ENCODE measurements around the gene EPHA6.
"Not testable (repeated sequence)": the region's sequence is repeated elsewhere in the genome, so short reads cannot be mapped to it uniquely, and the experiment has no call there.

Gene EPHA6

DNA sequence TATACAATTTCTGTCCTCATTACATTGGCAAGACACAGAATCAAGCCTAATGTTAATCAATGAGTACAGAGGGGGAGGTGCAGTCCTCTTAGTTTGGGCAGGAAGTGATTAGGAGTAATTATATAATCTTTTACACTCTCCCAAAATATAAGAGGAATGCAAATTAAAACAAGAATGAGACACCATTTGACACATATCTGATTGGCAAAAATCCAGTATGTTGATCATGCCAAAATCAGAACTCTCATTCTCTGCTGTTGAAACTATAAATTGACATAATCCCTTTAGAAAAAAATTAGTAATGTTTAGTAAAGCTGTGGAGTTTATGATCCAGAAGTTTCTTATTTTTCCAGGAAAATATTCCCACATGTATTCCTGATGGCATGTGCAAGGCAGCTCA lies 373.4 kb downstream of the EPHA6 start:
- no peak for DNase-seq (ENCODE audit: low spot score)

DNA sequence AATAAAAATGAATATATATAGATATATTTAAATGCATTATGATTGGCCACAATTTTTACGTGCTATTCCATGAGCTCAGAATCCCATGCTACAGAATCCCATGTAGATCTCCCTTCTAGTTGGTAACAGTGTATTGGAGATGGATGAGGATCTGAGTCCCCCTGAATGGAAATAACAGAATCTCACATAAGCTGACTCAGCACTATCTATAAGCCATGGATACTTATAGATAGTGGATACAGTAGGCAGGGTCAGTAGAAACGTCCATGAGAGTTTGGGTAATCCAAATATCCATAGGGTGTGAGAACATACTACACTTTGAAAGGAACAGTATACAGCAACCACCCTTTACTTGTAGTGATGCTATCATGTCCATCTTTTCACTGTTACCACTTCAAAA lies 375.4 kb downstream of the EPHA6 start:
- DNase-seq (ENCODE audit: low spot score): no peak

DNA sequence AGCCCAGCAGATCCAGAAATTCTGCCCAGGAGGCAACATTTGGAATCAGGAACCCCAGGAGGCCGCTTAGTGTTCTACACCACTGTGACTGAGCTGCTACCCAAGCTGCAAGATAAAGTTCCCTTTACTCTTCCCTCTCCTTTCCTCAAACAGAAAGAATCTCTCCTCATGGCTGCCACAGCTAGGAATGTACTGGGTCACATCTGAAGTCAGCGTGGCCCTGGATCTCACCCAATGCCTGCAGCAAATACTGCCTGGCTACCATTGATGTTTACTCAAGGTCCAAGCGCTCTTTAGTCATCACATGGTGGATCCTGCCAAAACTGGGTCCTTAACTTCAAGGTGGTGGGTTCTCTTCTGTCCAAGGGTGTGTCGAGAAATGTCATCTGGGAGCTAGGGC lies 382.7 kb downstream of the EPHA6 start:
- no peak for DNase-seq (ENCODE audit: low spot score)

DNA sequence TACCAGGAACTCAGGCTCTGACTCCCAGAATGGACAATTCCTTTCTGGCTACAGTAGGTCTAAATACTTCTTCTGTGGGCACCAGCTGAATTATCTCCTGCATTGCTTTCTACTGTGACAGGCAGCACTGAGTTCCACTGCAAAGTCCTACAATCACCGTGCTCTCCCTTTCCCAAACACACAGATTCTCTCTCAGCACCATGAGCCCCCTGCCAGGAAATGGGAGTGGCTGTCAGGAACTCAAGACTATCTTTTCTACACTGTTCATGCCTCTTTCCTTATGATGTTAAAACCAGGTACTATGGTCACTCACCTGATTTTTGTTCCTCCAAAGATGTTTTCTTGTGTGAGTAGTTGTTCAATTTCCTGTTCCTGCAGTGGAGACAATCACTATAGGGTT lies 383.4 kb downstream of the EPHA6 start:
- DNase-seq (ENCODE audit: low spot score): no peak

DNA sequence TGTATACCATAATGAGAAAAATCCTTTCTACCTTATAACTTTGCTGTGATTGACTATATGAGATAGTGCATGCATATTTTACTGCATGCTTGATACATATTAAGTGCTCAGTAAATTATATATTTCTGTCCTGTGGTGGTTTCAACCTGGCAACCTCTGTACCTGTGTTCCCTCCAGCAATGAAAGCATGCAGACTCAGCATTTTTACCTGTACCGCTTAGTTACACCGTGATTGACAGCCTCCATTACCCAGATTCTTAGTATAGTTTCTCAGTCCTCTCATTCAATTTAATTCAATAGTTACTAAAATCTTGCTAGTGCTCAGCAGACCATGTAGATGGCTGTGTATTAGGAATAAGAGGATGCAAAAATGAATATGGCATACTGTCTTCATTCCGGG lies 386.0 kb downstream of the EPHA6 start:
- DNase-seq (ENCODE audit: low spot score): no peak

DNA sequence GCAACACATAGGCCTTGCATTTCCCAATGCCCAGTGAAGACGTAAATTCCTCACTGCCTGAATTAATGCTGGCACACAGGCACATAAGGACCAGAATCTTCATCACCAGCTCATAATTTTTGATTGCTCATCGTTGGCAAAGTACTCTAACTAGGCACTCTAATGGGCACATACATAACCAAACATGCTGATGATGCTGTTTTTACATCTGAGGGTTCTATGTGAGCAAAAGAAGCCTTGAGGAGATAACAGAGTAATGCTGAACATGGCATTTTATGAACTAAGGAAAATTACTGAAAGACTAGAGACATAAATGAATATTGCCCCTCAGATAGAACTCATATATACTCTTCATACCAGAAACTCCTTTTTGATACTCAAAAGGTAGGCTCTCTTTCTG lies 387.4 kb downstream of the EPHA6 start:
- DNase-seq (ENCODE audit: low spot score): no peak

DNA sequence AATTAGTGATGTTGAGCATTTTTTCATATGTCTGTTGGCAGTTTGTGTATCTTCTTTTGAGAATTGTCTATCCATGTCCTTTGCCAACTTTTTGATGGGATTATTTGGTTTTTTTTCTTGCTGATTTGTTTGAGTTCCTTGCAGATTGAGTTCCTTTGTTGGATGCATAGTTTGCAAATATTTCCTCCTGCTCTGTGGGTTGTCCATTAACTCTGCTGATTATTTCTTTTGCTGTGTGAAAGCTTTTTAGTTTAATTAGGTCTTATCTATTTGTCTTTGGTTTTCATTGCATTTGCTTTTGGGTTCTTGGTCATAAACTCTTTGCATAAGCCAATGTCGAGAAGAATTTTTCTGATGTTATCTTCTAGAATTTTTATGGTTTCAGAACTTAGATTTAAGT lies 414.6 kb downstream of the EPHA6 start:
- no peak for DNase-seq (ENCODE audit: low spot score)

DNA sequence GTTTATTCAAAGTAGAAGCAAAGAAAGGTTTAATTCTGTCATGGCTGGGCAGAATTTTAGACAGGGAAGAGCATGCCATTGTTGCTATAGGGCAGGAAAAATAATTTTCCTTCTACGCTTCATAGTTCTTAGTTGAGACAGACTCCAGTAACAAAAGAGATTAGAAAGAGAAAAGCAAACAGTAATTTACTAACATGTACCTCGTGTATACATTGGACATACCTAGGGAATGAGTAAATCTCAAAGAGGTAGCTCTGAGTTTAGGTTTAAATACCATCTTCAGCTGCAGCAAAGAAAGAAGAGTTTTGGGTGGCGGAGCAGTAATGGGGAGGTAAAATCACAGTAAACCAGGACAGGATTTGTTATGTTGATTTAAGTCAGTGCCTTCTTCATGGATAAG lies 416.1 kb downstream of the EPHA6 start:
- no peak for DNase-seq (ENCODE audit: low spot score)

DNA sequence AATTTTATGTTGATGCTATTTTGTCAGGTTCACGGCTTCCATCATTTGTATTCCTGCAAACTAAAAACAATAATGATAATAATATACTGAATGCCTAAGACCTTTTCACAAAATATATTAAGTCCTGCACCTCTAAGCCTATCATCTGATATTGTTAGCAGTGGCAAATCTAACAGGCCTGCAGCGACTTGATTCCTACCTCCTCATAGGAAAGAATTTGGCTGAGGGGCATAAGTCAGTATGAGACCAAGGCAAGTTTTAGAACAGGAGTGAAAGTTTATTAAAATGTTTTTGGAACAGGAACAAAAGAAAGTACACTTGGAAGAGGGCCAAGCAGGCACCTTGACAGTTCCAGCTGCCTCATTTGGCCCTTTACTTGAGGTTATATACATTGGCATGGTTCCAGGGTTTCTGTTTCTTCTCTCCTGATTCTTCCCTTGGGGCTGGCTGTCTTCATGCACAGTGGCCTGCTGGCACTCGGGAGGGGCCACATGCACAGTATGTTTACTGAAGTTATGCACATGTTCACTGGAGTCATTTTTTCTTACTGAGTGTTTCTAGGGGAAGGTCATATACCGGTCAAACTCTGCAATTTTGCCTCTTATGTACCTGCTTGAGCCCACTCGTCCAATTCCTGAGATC lies 418.1 kb downstream of the EPHA6 start:
- no peak for DNase-seq (ENCODE audit: low spot score)

DNA sequence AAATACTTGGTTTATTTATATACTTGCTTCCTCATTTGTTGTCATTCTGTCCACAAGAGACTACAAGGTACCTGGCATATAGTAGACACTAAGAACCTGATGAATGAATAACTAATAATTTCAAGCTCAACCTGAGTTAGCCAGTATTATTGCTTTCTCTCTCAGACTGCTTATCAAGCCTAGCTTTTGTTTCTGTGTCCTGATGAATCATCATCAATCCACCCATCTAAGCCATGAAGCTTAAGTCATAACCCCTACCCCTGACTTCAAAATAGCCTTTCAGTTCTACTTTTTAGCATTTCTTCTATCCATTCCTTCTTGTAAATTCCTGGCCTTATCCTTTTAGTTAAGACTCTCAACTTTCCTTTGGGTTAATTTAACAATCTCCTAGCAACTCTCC lies 420.8 kb downstream of the EPHA6 start:
- DNase-seq (ENCODE audit: low spot score): no peak

DNA sequence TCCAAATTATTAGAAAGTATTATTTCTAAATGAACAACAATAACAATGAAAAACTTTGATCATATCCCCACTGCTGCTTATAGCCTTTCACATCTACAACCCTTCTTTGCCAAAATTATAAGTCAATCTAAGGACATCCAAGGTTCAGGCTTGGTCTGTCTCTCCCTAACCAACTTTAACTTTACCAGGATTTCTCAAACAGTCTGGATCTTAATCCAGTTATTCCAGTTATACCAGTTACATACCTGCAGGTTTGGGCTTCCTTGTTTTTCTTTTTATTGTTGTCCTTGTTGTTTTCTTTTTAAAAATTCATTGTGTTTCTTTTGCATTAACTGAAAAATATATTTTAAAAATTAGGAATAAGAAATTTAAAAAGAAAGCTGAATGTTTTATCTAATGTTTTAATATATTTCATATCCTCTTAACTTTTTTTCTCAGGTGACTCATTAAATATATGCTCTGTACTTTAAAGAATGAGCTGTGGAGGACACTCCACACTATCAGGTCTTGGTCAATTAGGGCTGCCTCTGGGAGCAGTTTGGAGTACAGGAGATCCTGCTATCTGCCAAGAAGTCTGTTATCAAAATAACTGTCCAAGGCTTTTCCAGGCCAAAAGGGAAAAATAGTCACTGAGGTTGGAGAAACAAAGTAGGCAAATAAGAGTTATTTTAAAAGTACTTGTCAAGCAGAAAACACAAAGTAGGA lies 421.4 kb downstream of the EPHA6 start:
- no peak for DNase-seq (ENCODE audit: low spot score)

DNA sequence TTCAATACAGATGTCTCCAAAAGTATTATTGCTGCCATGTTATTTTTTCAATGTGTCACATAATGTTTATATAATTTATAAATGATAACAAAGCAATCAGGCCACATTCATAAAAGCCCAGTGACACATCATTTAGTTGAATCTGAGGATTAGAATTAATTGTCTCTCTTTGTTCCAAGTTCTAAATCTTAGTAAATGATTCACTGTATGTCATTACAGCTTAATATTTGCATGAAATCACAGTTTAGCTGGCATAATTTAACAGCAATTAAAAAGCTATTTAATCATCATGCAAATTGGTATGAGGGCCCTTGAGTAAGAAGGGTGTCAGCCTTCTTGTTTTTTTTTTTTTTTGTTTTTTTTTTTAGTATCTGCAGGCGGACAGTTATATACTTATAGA lies 427.0 kb downstream of the EPHA6 start:
- DNase-seq (ENCODE audit: low spot score): no peak

DNA sequence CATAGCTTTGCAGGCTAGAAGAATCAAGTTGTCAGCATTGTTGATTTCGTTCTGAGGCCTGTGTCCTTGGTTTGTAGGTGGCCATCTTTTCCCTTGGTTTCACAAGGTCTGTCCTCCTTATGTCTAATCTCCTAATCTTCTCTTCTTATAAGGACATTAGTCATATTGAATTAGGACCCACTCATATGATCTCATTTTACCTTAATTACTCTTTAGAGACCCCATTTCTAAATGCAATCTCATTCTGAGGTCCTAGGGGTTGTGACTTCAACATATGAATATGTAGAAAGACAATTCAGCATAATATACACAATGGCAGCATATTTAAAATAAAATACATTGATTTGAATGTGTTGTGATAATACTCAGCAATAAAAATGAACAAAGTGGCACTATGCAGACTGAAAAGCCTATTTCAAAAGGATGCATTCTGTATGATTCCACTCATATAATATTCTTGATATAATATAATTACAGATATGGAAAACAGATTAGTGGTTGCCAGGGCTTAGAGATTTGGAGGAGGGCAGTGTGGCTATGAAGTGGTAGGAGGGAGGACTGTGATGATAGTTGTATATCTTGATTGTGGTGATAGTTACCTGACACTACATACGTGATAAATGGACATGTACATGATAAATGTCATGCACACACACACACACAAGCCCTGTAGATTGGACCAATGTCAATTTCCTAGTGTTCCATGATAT lies 431.0 kb downstream of the EPHA6 start:
- DNase-seq (ENCODE audit: low spot score): no peak

DNA sequence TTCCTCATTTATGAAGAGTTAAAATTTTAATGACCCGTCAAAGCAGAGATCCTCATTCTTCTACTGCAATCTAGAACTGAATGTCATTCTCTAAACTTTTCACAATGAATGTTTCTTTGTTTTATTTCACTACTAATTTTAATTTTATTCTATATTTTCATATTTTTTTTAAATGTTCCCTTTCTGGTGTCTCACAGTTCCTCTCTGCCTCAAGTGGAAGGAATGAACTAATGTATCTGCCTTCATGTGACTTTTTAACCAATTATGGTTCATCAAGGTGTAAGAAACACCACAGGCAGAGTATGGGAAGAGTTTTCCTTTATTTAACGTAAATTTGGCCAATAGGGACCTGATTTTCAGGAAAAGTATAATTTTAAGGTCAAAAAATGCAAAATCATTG lies 441.7 kb downstream of the EPHA6 start:
- DNase-seq (ENCODE audit: low spot score): no peak

DNA sequence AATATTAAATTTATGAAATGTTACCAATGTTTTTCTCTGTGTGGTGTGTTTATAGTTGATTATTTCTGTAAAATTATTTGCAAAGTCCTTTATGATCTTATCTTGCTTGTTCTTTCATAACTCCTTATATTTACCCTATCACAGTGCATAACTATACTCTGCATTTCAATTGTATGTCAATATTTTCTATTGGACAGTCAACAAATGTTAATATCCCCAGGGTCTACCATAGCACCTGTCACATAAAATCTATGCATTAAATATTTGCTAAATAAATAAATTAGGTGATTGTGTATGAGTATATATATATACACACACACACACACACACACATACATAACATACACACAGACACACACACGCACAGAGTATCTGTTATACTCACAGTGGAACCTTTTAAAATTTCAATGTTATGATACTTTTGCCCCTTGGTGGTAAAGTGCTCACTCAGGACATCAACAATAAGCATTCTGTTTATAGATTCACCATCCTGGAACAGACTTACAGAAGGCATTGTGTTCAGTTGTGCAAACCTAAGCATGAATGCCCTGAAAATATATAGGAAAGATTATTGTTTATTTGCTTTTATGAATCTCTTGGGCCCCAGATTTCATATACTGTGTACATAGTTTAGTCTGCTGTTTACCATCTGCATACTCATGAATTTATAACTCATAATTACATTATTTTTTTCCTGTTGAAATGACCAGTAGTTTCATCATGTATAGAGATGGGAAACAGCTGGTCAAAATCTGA lies 443.7 kb downstream of the EPHA6 start:
- DNase-seq (ENCODE audit: low spot score): no peak

DNA sequence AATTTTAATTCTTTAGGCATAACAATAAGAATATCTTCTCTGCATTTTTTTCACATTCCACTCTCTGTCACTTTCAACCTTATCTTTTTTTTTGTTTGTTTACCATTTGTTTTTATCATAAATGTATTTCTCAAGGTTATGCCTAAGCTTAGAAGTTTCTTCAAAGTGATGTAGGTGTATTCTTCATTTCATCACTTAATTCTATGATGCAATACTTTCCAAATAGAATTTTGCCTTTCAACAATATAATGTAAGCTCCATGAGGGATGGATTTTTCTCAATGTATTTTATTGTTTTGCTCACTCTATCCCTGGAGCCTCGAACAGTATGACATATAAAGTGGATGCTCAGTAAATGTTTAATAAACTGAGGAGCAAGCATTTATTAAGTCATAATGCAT lies 444.9 kb downstream of the EPHA6 start:
- no peak for DNase-seq (ENCODE audit: low spot score)

DNA sequence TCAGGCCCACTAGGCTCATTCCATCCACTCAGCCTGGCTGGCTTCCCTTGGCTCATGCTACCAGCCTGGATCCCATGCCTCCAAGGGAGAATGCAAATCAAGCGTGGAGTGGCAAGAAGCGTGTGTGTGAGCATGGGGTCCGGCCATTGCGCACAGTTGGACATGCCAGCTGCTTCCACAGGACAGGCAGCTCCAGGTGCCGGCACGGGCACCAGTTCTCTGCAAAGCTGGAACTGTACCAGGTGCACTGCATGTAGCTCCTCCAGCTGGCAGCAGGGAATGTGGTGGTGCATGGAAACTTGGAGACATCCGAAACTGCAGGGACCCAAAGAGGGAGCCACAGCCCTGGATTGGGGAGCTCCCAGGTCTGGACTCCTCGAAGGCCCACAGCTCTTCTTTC lies 449.8 kb downstream of the EPHA6 start:
- DNase-seq (ENCODE audit: low spot score): no peak

DNA sequence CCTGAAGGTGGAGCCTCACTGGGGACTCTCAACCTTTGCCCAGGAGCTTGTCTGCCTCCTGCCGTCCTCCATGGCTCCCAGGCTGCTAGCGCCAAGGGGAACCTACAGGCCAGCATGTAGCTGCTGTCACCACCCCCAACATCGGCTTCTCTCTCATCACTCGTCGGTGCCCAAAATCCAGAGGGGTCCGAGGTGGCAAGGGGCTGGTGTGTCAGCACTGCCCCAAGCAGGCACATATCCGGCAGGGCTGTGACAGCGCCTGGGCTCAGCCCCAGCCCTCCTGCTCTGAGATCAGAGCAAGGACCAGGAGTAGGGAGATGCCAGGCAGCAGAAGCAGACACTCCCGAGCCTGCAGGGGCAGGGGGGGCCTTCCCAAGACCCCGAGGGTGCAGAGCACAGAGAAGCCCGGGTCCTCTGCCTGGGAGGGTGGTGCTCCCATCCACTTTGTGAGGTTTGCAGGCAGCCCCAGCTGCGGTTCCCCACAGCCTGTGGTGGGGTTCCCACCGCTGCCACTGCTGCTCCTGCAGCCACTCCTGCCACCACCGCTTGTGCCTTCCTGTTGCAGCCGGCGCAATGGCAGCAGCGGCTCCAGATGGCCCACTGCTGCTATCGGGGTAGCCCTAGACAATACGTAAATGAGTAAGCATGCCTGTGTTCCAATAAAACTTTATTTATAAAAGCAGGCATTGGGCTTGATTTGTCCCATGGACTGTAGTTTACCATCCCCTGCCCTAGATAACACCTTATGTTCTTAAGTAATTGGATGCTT lies 451.0 kb downstream of the EPHA6 start:
- DNase-seq (ENCODE audit: low spot score): no peak

DNA sequence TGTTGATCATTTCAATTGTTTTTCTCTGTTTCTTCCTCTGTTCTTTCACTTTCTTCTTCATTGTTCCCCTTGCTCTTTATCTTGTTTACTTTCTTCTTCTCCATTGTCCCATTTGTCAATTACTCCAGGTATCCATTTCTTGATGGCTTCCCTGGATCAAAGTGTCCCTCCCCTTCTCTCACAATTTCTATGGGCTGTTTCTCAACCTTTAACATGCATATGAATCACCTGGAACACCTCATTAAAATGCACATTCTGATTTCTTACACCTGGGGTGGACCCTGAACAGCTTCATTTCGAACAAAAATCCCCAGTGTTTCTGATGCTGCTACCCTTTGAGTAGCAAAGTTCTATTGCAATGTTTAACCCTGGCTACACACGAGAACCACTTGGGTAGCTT lies 454.8 kb downstream of the EPHA6 start:
- DNase-seq (ENCODE audit: low spot score): no peak

DNA sequence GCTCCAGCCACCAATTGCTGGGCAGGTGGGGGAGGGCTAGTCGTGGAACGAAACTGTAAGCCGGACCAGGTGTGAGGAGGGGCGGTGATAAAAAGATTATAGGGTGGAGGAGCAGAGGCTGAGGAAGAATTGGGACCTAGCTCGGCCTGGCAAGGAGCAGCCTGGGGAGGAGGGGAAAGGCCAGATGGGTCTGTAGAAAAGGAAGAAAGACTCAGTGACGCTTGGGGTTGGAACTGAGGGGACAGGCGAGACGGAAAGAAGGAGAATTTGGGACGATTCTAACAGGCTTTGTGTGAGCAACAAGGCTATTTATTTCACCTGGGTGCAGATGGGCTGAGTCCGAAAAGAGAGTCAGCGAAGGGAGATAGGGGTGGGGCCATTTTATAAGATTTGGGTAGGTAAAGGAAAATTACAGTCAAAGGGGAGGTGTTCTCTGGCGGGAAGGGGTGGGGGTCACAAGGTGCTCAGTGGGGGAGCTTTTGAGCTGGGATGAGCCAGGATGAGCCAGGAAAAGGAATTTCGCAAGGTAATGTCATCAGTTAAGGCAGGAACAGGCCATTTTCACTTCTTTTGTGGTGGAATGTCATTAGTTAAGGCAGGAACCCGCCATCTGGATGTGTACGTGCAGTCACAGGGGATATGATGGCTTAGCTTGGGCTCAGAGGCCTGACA lies 462.6 kb downstream of the EPHA6 start:
- not testable (repeated sequence) for DNase-seq (ENCODE audit: low spot score)

DNA sequence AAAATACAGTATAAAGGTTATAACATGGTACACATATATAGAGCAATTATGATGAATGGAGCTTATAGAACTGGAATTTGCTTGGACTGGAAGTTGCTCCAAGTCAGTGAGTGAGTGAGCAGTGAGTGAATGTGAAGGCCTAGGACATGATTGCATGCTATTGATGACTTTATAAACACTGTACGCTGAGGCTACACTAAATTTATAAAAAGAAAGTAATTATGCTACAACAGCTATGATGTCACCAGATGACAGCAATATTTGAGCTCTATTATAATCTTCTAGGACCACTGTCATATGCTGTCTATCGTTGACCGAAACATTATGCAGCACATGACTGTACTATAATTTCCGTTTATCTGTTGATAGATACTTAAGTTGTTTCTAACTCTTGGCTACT lies 463.3 kb downstream of the EPHA6 start:
- no peak for DNase-seq (ENCODE audit: low spot score)

All from kidney capillary endothelial cell (primary cell).